Activated naive CD4-positive, alpha-beta T cell (primary cell): Measurements from ENCODE around the gene EPHB1.
"Not testable (repeated sequence)": the region's sequence is repeated elsewhere in the genome, so short reads cannot be mapped to it uniquely, and the experiment has no call there.

ENCODE experiments used
- DNase-seq, 4 experiments: peaks; one replicate each; lab custom pipeline; 2025; lab: John Stamatoyannopoulos, UW

The EPHB1 gene

DNA sequence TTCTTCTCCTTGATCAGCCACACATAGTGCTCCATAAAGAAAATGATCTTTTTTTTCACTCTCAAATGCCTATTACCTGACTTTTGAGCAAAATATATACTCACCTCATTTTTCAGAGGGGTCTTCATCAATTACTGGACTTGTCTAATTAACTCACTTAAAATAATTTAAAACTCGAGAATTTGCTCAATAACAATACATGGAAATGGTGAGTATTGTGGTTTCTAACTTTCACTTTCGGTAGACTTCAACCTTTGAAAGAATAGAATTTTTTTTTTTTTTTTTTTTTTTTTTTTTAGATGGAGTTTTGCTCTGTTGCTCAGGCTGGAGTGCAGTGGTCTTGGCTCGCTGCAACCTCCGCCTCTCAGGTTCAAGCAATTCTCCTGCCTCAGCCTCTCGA, 17.7 kb upstream of the EPHB1 start:
- DNase-seq: no peak

DNA sequence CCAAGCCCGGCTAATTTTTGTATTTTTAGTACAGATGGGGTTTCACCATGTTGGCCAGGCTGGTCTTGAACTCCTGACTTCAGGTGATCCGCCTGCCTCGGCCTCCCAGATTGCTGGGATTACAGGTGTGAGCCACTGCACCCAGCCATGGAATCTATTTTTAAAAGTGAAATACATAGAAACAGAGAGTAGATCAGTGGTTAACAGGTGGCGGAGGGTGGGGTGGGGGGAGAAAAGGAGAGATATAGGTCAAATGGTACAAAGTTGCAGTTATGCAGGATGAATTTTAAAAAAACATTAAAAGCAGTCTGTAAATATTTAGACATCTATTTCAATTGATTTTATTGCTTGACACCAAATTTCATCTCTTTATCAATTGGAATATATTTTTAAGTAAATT, 6.8 kb upstream of the EPHB1 start:
- DNase-seq: not testable (repeated sequence)

DNA sequence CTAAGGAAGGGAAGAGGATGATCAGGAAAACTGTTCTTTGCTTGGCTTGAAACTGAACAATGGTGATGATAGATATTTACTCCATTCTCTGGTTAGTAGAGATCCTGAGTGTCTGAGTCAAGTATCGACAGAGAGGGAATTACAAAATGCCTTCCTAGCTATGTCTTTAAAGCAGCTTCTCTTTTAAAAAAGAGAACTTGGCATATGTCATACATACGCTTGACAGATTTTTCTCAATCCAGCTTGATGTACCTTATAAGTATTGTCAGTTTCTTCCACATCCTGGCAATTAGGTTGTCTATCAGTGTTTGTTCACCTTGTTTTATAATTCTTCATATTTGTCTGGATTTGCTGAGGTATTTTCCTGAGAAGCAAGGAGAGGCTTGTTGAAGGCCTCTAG, 5.0 kb upstream of the EPHB1 start:
- DNase-seq: no peak

GRCh38 chr3:134791992-134792391, 3.1 kb upstream of the EPHB1 start:
- no peak for DNase-seq

DNA sequence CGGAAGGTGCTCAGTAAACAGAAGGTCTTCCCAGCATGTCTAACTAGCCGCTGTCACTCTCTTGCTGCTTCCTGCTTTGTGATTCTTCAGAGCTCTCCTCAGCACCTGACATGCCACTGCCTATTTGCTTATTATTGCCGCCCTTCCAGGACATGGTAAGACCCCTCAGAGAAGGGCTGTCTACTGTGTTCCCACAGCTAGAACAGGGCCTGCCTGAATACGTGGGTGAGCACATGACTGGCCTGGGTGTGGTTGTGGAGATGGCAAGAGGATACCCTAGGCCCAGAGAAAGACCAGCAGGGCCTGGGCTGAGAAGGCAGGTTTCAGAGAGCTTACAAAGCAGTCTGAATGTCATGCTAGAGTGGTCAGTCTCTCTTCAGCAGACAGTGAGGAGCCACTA, 2.4 kb upstream of the EPHB1 start:
- no peak for DNase-seq

DNA sequence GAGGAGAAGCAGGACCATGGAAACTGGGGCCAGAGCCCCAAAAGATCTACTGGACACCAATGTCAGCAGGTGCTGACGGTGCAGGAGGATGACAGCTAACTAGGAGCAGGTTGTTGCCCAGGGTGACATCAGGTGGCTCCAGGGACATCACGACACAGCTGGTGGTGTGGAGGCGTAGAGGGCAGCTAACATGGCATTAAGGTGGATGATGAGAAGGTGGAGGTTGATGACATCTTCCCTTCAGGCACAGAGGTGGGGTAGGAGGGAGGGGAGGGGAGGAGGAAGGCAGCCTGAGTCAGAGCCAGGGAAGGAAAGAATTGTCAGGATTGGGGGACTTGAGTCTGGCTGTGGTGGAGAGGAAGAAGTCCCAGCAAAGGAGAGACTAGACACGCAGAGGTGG, 1.5 kb upstream of the EPHB1 start:
- DNase-seq: no peak

DNA sequence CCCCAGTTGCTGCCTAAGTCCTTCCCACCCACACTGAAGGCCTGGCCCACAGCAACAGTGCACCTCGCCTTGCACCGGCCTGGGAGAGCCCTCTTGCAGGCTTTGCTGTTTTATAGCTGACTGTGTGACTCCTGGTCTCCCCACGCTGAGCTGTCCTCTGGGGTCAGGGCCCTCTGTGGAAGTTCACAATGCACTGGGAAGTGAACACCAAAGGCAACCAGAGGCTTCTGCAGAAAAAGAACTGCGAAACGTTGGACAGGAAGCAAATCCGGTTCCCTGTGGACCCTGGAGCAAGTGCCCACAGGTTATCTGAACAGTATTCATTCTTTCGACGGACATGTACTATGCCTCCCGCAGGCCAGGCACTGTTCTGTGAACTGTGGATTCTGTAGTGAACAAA, 737 bp upstream of the EPHB1 start:
- no peak for DNase-seq

DNA sequence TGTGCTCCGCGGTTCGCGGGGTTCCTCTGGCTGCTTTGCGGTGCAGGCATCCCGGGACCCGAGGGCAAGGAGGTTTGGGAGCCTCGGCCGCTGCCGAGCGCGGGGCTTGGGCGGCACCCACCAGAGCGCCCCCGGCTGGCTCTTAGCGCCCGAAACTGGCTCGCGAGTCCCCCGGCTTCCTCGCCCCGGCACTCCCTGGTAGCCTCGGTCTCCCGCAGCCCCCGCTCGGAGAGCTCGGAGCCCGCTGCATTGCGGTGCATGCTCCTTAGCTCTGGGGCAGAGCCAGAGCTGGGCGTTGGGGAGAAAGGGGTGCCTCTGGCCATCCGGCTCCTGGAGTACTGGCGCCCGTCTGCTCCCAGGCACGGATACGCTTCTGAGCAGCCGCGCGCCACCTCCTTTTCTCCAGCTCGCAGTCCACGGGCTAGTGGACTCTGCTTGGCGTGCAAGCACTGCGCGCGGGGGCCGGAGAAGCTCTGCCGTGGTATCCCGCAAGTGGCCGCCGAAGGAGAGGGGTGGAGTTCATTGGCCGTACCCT, 753 bp downstream of the EPHB1 start:
- DNase-seq: no peak

- no peak for DNase-seq
Measured at GRCh38 chr3:134796281-134797056, 1.4 kb downstream of the EPHB1 start.

GRCh38 chr3:134797057-134797740, 2.1 kb downstream of the EPHB1 start:
- no peak for DNase-seq

GRCh38 chr3:134797741-134798451, 2.8 kb downstream of the EPHB1 start:
- DNase-seq: no peak

DNA sequence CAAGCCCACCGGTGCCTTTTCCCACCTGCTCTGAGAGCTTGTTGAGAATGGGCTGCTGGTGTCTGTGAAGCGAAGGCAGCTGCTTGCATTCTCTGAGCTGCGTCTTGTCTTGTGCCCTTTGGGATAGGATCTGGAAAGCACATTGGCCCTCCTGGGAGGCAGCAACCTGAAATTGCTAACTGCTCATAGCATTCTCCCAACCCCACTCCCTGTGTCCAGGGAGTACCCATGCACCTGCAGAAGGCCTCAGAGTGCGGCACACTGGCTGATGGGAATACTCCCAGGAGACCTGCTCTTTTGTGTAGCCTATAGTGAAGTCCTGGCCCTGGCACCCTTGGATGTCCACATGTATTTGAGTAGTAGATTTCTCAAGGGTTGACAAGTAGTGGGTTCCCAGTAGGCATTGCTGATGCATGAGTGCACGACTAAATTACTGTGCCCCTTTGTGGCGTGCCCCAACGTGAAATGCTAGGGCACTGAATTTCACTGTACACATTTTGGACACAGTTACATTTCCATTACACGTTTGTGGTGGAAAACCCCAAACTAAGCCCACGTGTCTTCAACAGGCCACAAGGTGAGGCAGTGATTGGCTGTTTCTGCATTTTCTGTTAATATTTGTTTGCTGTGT, 3.7 kb downstream of the EPHB1 start:
- no peak for DNase-seq

DNA sequence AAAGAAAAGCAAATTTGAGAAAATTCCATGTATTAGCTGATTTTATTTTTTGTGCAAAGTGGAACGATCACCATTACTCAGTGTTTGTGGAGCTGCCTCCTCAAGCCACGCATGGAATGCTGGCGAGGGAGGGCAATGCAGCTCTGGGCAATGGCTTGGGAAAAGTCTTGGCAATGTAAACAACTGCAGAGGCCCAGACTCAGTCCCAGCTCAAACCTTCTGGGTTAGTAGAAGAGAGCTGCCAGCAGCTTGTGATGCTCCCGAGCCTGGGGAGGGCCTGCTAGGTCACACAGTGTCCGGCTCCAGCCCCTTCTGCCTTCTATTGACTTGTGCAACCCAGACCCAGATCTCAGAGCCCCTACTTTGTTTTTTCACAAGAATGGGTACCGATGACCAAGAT, 4.3 kb downstream of the EPHB1 start:
- no peak for DNase-seq

DNA sequence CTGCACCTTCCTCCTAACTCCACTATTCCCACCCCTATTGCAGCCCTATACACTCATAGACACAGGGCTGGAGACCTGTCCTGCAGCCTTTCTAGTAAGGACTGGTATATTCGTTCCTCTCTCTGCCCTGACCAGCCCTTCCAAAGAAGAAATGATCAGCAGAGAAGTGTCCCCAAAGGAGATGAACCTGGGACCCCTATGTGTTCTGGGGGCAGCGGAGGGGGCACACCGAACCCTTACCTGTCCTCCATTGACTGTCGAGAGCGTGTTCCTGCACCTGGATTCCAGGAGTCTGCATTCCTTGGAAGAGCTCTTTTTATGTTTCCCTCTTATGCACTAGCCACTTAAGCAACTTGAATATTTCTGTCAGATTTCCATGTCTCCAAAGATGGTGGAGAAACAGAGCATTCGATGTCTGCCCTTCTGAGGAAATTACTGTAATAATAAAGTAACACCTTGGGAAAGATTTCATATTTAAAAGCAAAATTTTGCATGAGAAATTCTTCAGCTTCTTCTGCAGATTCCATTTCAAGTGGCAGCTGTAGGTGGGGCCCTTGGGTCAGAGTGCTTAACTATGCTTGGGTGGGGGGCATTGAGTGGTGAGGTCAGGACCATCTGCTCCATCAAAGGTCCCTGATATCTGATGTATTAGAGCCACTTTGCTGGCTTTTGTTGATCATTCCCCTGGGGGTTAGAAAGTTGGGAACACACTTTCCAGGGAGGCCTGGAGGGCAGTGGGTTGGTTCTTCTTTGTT, 6.3 kb downstream of the EPHB1 start:
- no peak for DNase-seq

DNA sequence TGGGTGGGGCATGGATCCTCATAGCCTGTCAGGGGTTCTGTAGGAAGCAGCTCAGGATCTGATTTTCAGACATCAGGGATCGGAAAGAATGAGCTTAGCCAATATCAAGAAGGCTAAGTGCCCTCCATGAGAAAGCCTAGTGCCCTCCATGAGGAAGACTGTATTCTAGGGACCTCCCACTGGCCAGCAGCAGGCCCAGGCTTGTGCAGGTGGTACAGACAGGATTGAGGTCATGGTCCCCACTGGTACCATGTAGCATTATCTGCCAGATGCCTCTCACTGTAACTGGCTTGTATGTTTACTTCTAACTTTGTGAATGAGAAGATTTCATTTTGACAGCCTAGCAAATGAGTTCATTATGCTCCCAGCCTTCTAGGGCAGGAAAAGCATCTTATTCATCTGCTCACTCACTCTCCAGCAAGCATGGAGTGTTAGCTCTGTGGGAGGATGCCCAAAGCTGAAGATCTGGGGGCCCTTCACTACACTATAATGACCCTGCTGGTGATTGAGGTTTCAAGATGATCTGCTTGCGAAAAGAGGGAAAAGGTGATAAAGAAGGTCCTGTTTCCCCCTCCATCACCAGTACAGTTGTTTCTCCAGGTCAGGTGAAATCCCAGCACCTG, 7.5 kb downstream of the EPHB1 start:
- DNase-seq: no peak

DNA sequence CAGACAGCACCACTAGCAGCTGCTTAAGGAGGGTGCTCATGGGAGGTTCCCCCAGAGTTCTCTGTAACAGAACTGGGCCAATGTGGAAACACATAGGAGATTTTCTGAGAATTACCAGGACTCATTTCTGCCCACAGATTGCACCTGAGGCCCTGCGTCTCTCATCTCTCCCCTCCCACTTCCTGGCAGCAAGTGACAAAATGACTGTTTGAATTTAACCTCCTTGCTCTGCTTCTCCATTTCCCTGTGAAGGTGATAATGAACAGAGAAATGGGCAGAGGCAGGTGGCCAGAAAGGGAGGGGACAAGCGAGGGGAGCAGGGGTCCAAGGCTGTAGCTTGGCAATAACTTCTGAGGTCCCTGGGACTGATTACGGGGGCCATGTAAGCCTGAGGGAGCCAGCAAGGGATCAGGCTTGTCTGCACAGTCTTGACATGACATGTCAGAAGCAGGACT, 8.0 kb downstream of the EPHB1 start:
- DNase-seq: no peak

GRCh38 chr3:134803652-134804051, 8.6 kb downstream of the EPHB1 start:
- no peak for DNase-seq

DNA sequence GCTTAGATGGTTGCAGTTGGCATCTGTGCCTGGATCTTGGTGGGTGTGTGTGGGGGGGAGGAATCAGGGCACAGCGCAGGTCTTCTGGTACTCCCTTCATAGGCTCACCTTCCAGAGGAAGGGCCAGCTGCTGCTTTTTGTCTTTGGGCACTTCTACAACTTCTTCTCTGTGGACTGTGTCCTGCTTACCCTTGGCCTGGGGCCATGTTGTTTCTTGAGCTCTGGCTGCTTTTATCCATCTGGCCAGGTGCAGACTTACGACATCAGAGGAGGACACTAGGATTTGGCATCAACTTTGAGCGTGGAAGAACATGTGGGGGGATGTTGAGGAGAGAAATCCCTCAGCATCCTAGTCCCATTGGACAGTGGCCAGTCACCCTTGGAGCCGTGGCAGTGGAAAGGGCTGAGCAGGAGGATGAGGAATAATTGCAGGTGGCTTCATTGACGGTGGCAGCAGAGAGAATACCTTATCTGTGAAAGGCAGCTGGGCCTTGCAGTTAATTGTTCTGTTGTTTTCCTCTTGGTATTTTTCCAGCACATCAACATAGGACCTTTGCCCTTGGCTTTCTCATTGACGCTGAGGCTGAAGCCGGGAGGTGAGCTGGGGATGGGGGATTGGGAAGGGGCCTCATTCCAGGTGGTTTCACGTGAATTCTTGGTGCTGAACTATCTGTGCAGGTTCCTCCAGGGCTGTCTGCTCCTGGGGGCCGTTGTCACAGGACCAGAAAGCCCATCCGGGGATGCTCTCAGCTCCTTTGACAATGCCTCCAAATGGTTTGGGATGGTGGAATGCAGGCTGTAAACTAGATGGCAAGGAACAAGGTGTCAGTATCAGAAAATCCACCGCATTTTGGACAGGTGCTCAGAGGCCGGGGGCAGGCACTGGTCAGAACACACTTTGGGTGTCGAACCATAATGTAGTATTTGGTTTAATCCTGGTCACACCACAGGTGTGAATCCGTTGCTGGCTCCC, 9.7 kb downstream of the EPHB1 start:
- DNase-seq: no peak

GRCh38 chr3:134807189-134807588, 12.1 kb downstream of the EPHB1 start:
- DNase-seq: no peak

DNA sequence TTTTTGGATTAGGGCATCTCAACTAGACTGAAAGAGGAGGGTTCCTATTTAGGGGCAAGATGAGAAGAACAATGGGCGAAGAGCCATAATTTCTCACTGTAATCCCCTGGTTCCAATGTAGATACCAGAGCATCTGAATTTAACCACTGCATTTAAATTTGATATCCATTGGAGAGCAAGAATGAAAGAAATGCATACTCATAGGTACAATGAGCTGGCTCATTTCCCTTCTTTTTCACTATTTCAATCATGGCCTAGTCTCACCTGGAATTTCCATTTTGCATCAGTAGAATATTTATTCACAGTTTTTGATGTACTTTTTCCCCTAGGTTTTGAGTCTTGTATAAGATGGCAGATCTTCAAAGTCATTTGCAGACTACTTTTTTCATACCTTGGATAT, 13.8 kb downstream of the EPHB1 start:
- DNase-seq: no peak
